ENCODE measurements around the gene SAMD4A.

DNA sequence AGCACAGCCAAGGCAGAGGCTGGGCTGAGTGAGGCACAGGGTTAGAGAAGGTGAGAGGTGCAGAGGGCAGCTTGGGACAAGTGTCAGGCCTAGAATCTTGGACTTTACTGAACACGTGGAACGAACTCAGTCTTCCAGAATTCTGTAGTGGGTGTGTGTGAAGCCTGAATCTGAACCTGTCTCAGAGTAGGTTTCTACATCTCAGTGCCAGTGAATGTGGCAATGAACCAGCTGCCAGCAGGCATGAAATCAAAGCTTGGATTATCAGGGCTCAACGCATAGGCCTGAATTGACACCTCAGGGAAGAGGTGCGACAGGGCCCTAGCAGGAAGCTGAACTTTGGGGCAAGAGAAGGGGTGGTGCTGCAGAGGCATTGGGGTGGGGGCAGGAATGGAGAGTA, 104.6 kb downstream of the SAMD4A start:
- TF ChIP-seq, protein P1, sequence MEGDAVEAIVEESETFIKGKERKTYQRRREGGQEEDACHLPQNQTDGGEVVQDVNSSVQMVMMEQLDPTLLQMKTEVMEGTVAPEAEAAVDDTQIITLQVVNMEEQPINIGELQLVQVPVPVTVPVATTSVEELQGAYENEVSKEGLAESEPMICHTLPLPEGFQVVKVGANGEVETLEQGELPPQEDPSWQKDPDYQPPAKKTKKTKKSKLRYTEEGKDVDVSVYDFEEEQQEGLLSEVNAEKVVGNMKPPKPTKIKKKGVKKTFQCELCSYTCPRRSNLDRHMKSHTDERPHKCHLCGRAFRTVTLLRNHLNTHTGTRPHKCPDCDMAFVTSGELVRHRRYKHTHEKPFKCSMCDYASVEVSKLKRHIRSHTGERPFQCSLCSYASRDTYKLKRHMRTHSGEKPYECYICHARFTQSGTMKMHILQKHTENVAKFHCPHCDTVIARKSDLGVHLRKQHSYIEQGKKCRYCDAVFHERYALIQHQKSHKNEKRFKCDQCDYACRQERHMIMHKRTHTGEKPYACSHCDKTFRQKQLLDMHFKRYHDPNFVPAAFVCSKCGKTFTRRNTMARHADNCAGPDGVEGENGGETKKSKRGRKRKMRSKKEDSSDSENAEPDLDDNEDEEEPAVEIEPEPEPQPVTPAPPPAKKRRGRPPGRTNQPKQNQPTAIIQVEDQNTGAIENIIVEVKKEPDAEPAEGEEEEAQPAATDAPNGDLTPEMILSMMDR (IDR thresholded peaks at IDR 0.05 in 8 of 11, conservative IDR thresholded peaks at IDR 0.05 in 3 of 11), result no peak
- TF ChIP-seq POLR2AphosphoS5 (IDR thresholded peaks at IDR 0.05), result no peak
